NCI-H2171 (cell line): Measurements from ENCODE around the gene AHSP.
A peak's percentile ranks its signal among the peaks of the same experiment; 100 is the strongest.
"Not testable (repeated sequence)": the region's sequence is repeated elsewhere in the genome, so short reads cannot be mapped to it uniquely, and the experiment has no call there.

Experiments used
- DNase-seq: peaks from one replicate; lab custom pipeline; 2025; lab: John Stamatoyannopoulos, UW

The AHSP gene

DNA sequence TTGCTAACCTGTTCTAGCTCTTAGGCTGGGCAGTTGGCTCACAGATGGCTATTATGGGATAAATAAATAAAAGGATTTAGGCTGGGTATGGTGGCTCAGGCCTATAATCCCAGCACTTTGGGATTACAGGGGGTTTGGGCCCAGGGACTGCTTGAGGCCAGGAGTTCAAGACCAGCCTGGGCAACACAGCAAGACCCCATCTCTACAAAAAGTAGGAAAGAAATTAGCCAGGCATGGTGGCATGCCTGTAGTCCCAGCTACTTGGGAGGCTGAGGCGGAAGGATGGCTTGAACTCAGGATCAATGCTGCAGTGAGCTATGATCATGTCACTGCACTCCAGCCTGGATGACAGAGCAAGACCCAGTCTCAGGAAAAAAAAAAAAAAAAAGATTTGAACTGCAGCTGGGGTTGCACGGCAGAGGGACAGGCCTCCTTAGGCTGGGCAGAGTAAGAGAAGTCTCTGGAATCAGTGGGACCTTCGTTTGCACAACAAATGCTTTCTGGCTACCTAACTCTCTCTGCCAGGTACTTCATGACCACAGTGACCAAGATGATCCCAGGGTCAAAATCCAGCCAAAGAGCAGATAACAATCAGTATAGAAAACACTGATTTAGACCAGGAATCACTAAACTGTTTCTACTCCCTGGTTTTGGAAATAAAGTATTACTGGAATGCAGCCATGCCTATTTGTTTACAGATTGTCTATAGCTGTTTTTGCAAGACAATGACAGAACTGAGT is 26.3 kb upstream of the AHSP start:
- DNase-seq, result no peak

DNA sequence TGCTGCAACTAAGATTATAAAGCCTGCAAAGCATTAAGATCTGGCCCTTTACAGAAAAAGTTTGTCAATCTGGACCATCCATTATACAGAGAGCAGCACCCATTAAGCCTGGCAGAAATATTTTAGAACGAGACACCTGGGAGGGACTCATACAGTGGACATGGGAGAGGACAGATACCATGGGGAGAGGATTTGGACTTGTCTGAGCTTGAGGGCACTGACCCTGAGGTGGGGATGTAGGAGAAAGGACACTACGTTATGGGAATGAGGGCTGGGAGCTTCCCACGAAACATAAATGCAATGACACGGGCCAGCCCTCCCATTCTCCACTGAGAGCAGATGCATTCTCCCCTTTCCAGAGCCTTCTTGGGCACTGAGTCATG is 25.7 kb upstream of the AHSP start:
- DNase-seq, result no peak

DNA sequence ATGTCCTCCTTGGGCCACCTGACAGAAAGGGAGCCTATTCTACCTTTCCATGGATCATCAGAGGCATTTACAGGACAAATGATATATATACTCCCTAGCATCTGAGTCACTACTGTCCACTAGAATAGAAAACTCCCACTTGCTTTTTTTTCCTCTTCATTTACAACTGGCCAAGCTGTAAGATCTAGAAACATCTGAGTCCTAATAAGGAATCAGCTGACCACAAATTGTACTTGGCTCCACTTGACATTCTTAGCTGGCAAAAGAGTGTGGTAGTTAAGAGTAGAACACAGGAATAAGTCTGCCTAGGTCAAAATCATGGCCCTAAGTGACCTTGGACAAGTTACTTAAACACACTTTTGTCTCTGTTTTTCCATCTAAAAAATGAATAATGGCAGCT is 24.7 kb upstream of the AHSP start:
- no peak for DNase-seq

DNA sequence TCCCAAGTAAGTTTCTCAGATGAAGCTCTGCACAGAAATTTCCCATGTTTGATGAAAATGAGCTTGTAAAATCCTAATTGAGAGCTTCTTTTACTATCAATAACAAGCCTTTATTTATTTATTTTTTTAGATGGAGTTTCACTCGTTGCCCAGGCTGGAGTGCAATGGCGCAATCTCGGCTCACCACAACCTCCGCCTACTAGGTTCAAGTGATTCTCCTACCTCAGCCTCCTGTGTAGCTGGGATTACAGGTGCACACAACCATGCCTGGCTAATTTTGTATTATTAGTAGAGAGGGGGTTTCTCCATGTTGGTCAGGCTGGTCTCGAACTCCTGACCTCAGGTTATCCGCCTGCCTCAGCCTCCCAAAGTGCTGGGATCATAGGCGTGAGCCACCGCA is 24.1 kb upstream of the AHSP start:
- not testable (repeated sequence) for DNase-seq

DNA sequence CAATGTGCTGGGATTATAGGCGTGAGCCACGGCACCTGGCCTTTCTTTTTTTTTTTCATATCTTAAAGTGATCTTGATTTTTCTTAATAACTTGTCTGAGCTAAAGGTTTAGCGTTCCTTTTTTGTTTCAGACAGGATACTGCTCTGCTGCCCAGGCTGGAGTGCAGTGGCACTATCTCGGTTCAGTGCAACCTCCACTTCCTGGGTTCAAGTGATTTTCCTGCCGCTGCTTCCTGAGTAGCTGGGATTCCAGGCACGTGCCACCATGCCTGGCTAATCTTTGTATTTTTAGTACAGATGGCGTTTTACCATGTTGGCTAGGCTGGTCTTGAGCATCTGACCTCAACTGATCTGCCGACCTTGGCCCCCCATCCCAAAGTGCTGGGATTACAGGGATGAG is 23.5 kb upstream of the AHSP start:
- DNase-seq, result no peak

DNA sequence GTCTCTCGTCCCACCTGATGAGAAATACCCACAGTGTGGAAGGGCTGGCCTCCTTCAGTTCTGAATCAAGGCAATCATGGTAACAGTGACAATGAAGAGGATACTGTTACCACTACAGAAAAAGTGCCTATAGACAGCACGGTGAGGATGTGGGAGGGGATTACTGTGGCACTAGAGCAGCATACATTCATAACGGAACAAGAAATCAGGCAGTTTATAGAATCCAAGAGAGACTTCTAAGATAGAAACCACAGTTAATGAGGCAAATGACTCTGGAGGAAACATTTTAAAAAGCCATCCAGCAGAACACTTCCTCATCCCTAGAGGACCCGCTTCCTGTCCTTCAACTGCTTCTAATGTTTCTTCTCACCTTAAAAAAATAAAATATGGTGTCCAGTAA is 22.2 kb upstream of the AHSP start:
- no peak for DNase-seq

DNA sequence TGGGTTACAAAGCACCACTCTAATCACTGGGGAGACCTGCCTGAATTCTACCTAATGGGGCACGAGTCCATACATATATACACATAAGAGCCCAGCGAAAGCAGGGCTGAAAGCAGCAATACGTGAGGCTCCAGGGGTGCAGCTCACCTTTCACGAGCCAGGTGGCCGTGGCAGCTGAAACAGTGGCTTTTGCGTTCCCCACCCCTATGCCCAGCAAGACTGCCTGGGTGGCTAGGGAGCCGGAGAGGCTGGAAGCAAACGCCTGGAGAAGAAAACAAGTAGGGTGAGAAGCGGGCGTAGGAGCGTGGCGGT is 20.1 kb upstream of the AHSP start:
- DNase-seq, result no peak

DNA sequence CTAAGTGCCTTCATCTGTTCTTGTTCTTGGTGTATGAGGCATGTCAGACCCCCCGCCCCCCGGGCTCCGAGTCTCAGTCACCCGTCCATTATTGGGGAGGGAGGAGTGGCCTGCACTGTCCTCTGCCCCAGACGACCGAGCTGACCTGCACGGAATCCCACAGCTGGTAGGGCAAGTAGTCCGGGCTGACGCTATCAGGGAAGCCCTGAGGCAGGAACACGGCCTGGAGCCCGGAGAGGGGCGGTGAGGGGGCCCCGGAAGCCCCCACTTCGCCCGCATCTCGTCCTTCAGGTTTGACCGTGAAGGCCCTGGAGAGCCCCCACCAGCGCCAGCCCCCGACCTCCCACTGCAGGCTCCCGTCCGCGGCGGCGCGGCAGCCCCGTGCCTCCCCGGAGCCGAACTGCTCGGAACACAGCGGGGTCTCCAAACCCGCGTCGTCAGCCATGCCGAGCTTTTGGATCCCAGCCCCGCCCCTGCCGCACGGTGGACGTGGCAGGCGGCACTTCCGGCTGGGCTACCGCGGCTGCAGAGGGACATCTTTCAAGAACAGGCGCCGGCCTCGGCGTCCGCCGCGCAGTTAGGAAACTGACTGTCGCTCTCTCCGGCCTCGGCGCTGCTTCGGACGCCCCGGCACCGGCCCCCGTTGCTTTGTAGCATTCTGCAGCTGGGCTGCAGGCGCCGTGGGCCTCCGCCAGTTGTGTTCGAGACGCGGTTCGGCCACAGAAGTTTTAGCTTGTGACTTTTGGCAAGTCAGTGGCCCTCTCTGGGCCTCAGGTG is 19.6 kb upstream of the AHSP start, which contains the start of gene RUSF1:
Gene RUSF1 (minus strand): TSS at position 463 of the 777 bp plus-strand sequence. CDS start 18 bp downstream, at position 445.
- DNase-seq, result peak; percentile 85

DNA sequence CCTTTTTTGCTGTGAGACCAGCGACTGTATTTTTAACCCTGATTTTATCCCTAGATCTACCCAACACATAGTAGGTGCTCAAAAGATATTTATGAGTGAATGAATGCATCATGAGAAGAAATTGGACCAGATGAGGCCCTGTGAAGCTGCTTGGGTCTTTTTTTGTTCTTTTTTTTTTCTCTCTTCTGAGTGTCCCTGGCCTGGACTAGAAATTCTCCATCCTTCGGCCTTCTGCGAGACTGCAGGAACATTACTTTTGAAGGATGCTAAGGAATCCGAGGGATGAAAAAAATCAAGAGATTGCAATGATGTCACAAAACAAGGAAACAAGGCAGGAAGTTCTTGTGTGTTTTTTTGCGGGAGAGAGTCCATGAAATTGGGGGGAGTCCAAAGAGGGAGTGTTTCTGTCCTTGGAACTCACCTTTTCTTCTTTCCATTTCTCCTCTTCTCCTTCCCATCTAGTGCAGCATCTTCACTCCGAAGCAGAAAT is 18.9 kb upstream of the AHSP start:
- DNase-seq, result no peak

DNA sequence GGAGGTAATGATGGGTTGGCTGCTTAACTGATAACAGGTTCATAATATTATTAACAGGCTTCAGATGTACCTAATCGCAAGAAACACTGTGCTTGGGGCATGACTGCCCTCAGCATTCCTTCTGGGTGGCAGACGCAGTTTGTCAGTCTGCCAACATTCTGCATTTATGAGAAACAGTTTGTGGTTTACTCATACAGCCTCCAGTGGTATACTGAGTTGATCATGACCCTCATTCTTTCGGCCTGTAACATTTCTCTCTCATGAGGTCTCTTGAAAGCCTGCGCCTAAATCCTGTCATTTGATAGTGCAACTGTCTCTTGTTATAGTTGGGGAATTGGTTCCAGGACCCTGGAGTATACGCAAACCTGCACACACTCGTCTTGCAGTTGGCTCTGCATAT is 14.6 kb upstream of the AHSP start:
- no peak for DNase-seq

DNA sequence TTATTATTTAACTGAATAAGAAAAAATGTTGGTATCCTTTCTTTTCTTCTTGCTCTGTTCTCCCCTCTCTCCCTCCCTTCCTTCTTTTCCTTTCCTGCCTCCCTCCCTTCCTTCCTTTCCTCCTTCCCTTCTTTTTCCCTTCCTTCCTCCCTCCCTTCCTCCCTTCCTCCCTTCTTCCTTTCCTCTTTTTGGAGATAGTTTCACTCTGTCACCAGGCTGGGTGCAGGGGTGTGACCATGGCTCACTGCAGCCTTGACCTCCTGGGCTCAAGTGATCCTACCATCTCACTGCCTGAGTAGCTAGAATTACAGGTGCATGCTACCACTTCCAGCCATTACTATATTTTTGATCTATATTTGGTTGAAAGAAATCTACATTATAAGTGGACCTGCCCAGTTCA is 13.8 kb upstream of the AHSP start:
- no peak for DNase-seq

DNA sequence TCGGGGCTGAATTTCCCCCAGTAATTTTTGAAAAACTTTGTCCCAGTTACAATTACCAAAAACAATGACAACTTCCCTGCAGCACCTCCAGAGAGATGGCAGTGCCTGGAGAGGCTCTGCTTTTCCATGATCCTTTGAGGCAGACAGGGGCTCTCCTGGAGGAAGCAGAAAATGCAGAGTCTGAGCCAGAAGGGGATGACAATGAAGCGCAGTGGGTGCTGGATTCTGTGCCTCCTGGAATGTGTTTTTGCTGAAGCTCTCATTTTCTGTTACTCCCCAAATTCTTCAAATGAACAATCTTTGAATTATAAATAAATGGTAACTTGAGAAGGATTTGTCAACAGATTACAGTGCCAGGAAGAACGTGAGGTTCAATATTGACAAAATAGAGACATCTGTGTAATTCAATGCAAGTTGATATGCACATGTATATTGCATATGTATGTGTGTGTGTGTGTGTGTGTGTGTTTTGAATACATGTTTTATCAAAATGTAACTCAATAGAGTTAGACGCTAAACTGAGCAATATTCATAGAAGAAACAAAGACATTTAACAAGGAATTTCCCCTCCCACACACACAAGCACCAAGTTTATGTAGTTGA is 9.8 kb upstream of the AHSP start:
- no peak for DNase-seq

DNA sequence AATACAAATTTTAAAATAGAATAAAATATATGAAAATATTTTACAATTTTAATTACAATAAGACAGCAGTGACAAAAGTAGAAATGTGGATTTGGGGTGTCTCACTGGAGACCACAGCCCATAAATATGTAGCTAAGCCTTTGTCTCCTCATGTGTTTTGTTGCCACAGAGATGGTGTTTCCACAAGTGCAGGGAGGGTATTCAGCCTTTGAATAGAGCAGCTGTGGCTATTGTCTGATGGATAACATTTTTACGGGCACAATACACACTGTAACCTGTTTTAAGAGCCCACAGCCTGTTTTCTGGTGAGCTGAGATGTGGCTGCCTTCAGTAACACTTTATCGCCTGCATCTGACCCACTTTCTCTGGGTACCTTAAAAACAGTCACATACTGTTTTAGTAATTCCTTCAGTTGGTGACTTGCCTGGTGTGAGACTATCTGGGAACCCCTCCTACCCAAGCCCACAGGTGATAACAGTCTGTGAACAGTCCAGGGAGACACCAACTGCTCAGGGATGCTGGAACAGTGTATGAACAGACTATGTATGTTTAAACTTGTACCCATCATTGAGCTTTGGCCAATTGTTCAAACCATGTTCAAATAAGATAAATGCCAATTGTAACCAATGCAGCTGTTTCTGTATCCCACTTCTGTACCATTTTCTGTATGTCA is 7.8 kb upstream of the AHSP start:
- DNase-seq, result no peak

DNA sequence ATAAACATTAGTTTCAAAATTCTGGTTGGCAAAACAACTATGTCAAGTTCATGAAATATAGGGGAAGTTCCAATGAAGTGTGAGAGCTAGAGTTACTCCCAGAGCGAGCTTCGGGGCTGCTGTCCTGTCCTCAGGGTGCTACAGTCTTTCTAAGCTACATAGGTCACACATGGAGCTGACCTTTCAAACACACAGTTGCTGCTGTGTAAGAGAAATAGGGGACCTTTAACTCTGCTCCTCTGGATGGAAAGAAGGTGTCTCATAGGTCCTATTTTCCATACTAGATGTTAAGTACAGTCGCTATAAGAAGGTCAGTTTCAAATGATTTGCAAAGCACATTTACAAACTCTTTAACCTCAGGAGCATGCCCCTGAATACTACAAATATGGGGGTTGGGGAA is 6.3 kb upstream of the AHSP start:
- DNase-seq, result no peak

DNA sequence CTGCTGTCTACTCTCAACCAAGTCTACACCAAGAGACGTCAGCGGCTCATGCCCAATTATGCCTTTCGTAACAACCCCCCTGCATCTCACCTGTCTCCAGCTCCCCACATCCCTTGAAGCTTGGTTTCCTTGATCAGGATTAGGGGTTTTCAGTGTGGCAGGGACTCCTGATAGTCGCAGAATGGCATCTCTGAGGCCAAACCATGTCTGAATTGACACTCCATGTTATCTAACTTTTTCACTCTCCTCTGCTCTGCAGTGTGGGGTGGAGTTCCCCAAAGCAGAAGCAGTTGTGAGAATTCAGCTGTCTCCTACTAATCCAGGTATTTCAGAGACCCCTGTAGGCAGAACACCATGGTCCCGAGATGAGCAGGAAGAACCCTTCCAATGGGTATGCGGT is 5.6 kb upstream of the AHSP start:
- DNase-seq, result no peak

DNA sequence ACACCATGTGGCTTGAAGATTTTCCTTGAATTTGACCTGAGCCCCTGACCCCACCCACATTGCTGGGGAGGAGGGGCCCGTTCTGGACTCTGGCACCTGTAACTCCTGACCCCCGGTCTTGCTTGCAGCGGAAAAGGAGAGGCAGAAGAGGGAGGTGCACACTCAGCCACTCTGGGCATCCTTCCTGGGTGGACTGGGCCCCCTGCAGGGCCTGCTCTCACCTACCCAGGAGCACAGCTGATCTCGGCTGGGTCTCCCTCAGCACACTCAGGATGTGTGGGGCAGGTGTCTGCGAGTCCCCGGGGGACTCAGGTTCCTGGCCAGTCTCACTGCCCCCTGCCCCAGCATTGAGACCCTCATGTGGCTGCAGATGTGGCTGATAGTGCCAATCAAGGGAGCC is 3.9 kb upstream of the AHSP start:
- not testable (repeated sequence) for DNase-seq

DNA sequence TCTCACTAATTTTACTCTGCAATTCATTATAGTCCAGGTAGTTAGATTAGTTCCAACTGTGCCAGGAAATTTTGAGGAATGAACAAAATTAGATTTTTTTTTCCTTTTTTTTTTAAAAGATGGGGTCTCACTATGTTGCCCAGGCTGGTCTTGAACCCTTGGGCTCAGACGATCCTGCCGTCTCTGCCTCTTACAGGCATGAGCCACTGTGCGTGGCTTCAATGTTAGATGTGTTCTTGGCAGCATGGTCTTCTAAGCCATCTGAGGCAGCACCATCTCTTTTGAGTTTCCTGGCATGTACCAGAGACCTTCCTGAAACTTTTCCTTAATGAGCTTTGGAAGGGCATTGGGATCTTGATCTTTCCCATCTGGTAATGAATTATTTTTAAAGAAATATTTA is 2.6 kb upstream of the AHSP start:
- no peak for DNase-seq

DNA sequence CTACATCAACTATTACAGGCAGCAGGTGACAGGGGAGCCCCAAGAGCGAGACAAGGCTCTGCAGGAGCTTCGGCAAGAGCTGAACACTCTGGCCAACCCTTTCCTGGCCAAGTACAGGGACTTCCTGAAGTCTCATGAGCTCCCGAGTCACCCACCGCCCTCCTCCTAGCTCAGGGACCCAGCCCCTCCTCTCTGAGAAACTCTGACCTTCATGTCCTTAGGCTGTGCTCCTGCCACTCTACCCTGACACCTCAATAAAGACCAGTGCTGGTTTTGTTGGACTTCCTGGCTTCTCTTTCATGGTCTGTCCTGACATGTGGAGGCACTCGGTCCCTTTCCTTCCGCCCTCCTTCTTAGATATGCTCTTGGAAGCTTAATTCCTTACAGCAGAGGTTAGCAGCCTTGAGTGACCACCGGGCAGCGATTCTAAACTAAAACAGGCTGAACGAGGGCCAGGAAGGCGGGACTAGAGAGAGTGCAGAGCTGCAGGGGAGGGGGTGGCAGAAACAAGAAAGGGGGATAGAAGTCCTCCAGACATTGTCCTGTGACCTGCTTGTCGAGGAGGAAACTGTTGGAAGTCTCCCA is 915 bp downstream of the AHSP start:
- no peak for DNase-seq

DNA sequence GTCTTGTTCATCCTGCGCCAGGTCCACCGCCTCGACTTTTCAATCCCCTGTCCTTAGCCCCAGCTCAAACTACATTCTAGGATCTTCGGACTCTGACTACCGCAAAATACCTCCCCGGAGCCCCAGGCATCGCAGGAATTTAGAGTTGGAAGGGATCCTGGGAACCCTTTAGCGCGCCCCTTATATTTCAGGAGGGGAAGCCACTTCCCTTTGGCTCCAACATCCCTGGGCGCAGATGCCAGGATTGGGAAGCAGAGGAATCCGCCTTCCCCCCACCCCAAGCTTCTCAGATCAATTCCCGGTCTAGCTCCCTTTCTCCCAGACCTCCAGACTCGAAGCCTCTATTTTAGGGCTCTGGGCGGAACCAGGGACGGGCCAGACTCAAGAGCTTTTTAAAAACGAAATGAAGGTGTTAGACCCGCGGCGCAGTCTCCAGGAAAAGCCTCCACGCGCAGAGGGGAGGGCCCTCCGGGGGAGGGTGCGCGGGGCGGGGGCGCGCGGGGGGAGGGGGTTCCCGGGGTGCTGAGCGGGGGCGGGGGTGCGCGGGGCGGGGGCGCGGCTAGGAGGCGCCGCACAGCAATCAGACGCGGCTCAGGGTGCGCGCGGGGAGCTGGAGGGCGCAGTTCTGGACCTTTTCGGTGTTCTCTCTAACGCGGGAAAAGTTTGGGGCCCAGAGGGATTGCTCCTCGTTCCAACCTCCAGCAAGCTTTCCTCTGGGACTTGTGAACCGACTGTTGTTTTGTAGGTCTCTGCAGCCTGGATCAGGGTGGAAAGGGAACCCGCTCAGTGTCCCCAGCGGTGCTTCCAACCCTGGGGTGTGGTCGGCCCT is 1.6 kb downstream of the AHSP start:
- DNase-seq, result no peak

DNA sequence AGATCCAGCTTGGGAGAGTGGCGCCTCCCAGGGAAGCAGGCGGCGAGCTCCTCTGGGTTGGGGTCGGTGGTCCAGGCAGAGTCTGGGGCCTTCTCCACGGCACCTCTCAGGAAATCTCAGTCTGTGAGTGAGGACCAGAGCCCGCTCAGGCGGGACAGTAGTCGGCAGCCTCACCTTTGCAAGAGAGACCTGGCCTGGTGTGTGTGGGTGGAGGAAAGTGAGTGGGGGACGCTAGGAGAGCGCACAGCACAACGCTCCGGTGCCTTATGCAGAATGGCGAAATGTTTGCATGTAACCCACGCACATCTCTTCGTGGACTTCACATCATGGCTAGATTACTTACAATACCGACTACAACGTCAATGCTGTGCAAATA is 2.2 kb downstream of the AHSP start:
- DNase-seq, result no peak

DNA sequence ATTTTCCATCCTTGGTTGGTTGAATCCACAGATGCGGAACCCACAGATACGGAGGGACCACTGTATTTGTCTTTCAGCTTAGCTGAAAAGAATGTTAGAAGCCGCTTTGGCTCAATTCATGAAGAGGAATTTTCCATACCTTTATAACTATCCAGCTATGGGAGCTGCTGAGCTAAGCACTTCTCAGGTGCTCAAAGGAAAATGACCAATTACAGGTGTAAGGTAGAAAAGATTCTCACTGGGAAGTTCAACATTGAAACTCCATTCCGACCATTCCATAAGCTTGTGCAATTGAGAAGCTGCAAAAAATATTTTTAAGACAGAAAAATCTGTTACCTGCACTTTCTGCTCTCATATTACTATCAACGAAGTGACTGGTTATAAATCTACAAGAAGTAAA is 2.7 kb downstream of the AHSP start:
- no peak for DNase-seq

DNA sequence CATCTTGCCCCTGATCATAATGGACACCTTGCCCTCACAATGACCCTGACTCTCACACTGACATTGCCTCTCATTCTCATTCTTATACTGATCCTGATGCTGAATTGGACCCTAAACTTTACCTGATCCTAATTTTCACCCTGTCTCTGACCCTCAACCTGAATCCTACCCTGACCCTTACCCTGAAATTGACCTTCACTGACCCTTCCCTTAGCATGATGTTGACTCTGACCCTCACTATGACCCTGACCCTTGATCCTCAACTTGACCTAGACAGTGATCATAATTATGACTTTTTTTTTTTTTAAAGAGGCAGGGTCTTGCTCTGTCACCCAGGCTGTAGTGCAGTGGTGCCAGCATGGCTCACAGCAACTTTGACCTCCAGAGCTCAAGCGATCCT is 3.4 kb downstream of the AHSP start:
- no peak for DNase-seq
